Effector memory CD4-positive, alpha-beta T cell (primary cell): ENCODE results near the gene SIRT7.
"Not testable (repeated sequence)": the region's sequence is repeated elsewhere in the genome, so short reads cannot be mapped to it uniquely, and the experiment has no call there.

Source experiments
- DNase-seq, 3 donors: peaks; one replicate each; pipeline ENCODE4 v3.0.0-alpha.2; 2020
- H3K27ac ChIP-seq: 2 replicates; pipeline ENCODE4 v1.7.0; 2013; ENCODE audit warnings: mild to moderate bottlenecking, low read length, moderate library complexity; ENCODE audit not compliant: insufficient read depth, poor library complexity, severe bottlenecking
- H3K27me3 ChIP-seq: replicated peaks from 2 replicates; pipeline ENCODE4 v1.7.0; 2013; ENCODE audit warnings: mild to moderate bottlenecking, low read length; ENCODE audit not compliant: insufficient read depth, control insufficient read depth, poor library complexity, severe bottlenecking
- H3K36me3 ChIP-seq: 2 replicates; pipeline ENCODE4 v1.7.0; 2013; ENCODE audit warnings: mild to moderate bottlenecking, low read length, moderate library complexity; ENCODE audit not compliant: control insufficient read depth, insufficient read depth
- H3K4me1 ChIP-seq: 2 replicates; pipeline ENCODE4 v1.7.0; 2013; ENCODE audit warnings: low read length, mild to moderate bottlenecking; ENCODE audit not compliant: control insufficient read depth, insufficient read depth, poor library complexity, severe bottlenecking
- H3K4me3 ChIP-seq: 2 replicates; pipeline ENCODE4 v1.7.0; 2013; ENCODE audit warnings: low read length, low read depth, mild to moderate bottlenecking; ENCODE audit not compliant: insufficient read depth, poor library complexity, severe bottlenecking
- H3K9me3 ChIP-seq: 2 replicates; pipeline ENCODE4 v1.7.0; 2013; ENCODE audit warnings: mild to moderate bottlenecking, low read length, moderate library complexity; ENCODE audit not compliant: control insufficient read depth

Gene SIRT7

DNA sequence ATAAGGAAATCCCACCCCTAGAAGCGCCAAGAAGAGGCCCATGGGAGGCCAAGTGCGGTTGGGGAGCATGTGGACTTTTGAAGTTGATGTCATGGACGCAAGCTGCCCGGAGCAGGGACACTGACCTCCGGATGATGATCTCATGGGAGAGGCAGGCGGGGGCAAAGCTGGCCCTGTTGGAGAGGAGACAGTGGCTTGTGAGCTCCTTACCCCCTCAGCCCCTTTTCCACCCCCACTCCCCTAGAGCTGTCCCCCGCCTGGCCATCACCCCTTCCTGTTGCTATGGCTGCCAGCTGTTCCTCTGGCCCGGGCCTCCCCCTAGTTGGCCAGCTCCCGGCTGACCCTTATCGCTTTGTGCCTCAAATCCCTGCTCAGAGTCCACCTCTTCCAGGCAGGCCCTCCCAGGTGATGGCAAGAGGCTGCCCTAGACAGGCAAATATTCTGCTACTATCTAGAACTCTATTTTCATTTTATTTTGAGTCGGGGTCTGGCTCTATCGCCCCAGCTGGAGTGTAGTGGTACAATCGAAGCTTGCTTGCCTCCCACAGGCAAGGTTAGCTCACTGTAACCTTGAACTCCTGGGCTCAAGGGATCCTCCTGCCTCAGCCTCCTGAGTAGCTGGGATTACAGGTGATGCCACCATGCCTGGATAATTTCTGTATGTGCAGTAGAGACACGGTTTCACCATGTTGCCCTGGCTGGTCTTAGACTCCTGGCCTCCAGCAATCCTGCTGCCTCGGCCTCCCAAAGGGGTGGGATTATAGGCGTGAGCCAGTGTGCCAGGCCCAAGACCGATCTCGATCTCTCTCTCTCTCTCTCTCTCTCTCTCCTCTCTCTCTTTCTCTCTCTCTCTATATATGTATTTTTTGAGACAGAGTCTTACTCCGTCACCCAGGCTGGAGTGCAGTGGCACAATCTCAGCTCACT, 36.4 kb upstream of the SIRT7 start:
- DNase-seq, result no peak
- H3K27ac ChIP-seq, result no peak overlapping the region
- no peak overlapping the region for H3K4me3 ChIP-seq
- H3K27me3 ChIP-seq, result peaks cover 12% of the 10 kb centered on the region
- no peaks in the 10 kb centered on the region for H3K36me3 ChIP-seq
- H3K9me3 ChIP-seq, result no peaks in the 10 kb centered on the region
- peaks cover 8% of the 10 kb centered on the region for H3K4me1 ChIP-seq

DNA sequence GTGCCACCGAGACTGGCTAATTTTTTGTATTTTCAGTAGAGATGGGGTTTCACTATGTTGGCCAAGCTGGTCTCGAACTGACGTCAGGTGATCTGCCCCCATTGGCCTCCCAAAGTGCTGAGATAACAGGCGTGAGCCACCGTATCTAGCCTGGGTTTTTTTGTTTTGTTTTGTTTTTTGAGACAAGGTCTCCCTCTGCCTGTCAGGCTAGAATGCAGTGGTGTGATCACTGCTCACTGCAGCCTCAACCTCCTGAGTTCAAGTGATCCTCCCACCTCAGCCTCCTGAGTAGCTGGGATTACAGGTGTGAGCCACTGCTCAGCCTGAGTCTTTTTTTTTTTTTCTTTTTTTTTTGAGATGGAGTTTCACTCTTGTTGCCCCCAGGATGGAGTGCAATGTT, 35.5 kb upstream of the SIRT7 start:
- not testable (repeated sequence) for H3K4me1 ChIP-seq, H3K9me3 ChIP-seq, H3K36me3 ChIP-seq, DNase-seq, H3K27me3 ChIP-seq, H3K27ac ChIP-seq, H3K4me3 ChIP-seq

DNA sequence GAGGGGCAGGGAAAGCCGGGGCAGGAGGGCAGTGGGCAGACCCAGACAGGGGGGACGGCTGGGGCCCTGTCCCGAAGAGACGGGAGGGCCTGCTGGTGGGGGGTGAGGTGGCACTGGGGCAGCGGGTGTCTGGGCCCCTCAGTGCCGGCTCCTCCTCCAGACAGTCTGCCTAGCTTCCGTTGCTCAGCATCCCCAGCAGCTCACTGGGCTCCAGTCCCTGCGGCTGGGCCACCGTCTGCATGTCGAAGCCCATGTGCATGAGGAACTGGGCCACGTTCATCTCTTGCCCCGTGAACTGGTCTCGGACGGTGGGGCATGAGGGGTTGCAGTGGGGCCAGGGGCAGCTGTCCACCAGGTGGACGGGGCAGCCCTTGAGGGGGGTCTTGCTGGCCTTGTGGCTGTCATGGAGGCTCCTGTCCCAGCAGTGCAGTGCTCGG, 34.8 kb upstream of the SIRT7 start:
- Histone ChIP-seq H3K4me1 (peaks cover 4% of the 10 kb centered on the region), H3K27ac (no peak overlapping the region), H3K27me3 (peaks cover 3% of the 10 kb centered on the region), H3K9me3 (no peaks in the 10 kb centered on the region), H3K4me3 (no peak overlapping the region), H3K36me3 (no peaks in the 10 kb centered on the region)
- DNase-seq, result no peak

DNA sequence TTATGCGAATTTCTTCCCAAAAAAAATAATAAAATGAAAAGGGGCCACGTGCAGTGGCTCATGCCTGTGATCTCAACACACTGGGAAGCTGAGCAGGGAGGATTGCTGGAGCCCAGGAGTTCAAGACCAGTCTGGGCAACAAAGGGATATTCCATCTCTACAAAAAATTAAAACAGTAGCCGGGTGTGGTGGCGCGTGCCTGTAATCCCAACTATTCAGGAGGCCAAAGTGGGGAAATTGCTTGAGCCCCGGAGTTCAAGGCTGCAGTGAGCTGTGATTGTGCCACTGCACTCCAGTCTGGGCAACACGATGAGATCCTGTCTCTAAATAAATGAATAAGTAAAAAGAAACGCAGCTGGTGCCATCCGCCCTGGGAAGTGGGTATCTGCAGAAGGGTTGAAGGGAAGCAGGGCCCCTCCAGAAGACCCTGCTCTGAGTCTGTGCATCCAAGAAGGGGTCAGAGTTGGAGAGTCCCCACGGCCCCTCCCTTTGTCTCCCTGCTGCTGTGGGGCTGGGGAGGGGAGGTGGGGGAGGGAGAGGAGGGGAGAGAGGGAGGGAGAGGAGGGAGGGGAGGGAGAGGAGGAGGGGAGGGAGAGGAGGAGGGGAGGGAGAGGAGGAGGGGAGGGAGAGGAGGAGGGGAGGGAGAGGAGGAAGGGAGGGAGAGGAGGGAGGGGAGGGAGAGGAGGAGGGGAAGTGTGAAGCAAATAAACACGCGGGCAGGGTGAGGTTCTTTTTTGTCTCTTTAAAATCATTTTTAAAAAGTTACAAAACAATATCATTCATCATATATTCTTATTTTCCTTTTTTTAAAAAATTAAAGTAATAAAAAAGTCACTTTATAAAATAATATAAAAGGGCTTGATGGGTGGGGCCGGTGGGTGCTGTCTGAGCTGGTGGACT, 34.1 kb upstream of the SIRT7 start:
- H3K4me1 ChIP-seq, result peaks cover 4% of the 10 kb centered on the region
- H3K4me3 ChIP-seq, result no peak overlapping the region
- no peaks in the 10 kb centered on the region for H3K36me3 ChIP-seq
- H3K27me3 ChIP-seq, result no peaks in the 10 kb centered on the region
- no peaks in the 10 kb centered on the region for H3K9me3 ChIP-seq
- DNase-seq, result no peak
- H3K27ac ChIP-seq, result no peak overlapping the region

DNA sequence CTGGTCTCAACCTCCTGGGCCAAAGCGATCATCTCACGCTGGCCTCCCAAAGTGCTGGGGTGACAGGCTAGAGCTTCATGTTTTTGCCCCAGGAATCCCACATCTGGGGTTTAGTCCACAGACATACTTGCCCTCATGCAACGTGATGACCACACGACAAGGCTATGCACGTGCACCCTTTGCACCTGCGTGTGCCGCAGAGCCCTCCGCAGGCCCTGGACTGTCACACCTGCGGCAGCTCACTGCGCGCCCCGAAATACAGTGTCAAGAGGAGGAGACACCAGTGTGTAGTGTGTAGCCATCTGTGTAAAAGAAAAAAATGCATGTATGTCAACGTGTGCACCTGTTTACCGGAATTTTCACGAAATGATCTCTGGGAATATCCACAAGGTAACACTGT, 32.5 kb upstream of the SIRT7 start:
- H3K36me3 ChIP-seq, result no peaks in the 10 kb centered on the region
- H3K4me1 ChIP-seq, result peaks cover 4% of the 10 kb centered on the region
- H3K9me3 ChIP-seq, result no peaks in the 10 kb centered on the region
- no peak overlapping the region for H3K27ac ChIP-seq
- no peaks in the 10 kb centered on the region for H3K27me3 ChIP-seq
- H3K4me3 ChIP-seq, result no peak overlapping the region
- DNase-seq, result no peak

DNA sequence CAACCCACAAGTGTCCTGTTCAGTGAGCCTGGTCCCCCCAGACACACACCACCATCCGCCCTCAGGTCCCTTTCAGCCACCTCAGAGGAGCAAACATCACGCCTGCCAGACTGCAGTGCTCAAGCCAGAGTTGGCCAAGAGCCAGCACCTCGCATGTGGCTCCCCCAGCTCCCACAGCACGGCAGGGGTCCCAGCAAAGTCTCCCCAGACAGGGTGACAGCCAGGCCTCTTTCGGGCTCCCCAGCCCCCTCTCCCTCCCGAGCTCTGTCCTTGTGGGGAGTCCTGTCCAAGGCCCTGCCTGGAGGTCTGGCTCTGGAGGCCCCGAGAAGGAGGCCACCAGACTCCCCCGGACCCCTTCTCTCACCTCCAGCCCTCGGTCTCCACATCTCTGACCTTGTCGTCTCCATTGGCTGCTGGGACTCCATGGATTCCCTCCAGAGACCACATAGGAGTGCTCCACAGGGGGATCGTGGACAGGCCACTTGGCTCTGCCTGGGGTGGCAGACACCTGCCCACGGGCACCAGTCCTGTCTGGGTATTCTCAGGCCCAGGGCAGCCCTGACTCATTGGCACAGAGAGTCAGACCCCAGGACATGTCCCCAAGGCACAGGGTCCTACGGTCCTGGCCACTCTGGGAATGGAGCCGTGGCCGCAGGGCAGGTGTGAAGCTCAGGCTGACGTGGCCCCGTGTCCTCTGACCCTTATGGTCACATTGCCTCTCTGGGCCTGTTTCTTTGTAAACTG, 30.8 kb upstream of the SIRT7 start:
- H3K4me1 ChIP-seq, result peaks cover 4% of the 10 kb centered on the region
- no peaks in the 10 kb centered on the region for H3K27me3 ChIP-seq
- H3K4me3 ChIP-seq, result no peak overlapping the region
- H3K36me3 ChIP-seq, result no peaks in the 10 kb centered on the region
- no peaks in the 10 kb centered on the region for H3K9me3 ChIP-seq
- DNase-seq, result no peak
- H3K27ac ChIP-seq, result no peak overlapping the region

DNA sequence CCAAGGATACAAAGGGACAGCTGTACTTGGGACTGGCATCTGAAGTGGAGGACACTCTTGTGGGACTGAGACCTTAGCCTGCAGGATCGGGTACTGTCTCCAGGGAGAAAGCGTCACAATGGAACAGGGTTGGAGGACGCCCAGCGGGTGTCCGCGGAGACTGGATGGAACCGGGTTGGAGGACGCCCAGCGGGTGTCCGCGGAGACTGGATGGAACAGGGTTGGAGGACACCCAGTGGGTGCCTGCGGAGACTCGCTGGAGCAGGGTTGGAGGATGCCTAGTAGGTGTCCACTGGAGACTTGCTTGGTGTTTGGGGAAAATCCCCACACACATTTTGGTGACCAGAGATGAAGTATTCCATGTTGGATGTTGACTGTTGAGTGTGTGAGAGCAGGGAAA, 29.2 kb upstream of the SIRT7 start, which contains the start of gene MYADML2:
MYADML2 (minus strand) TSS at position 45 of the 400 bp plus-strand sequence. CDS start 5,492 bp downstream, outside the sequence.
- H3K27ac ChIP-seq, result no peak within 1 kb of the TSS
- no peaks in the 10 kb centered on the region for H3K36me3 ChIP-seq
- DNase-seq, result no peak
- no peaks in the 10 kb centered on the region for H3K9me3 ChIP-seq
- no peak within 1 kb of the TSS for H3K4me3 ChIP-seq
- peaks cover 2% of the 10 kb centered on the region for H3K27me3 ChIP-seq
- no peaks in the 10 kb centered on the region for H3K4me1 ChIP-seq

DNA sequence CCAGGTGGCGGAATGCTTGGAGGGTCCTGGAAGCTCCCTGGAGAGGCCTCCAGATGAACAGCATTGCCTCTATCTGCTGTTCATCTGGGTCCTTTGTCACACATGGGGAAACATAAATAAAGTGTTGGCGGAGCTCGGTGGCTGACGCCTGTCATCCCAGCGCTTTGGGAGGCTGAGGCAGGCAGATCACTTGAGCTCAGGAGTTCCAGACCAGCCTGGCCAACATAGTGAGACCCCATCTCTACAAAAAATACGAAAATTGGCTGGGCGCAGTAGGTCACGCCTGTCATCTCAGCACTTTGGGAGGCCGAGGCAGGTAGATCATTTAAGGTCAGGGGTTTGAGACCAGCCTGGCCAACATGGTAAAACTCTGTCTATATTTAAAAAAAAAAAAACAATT, 26.9 kb upstream of the SIRT7 start:
- Histone ChIP-seq H3K4me1 (no peaks in the 10 kb centered on the region), H3K9me3 (no peaks in the 10 kb centered on the region), H3K4me3 (no peak overlapping the region), H3K27me3 (peaks cover 6% of the 10 kb centered on the region), H3K27ac (no peak overlapping the region), H3K36me3 (no peaks in the 10 kb centered on the region)
- no peak for DNase-seq

DNA sequence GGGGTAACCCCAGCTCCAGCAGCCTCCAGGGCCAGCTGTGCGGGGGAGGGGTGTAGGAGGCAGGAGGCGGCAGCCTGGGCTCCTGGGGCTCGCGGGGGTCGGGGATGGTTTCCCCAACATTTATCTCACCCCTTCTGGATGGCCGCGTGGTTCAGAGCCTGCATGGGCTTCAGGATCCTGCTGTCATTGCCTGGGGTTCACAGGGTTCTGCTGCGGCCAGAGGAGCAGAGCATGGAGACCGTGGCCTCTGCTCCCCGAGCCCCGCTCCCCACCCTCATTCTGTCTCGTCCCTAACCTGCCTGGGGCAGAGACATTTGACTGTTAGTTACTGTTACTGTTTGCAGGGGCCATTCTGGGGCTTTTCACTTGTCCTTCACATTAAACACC, 24.2 kb upstream of the SIRT7 start:
- Histone ChIP-seq H3K4me3 (no peak overlapping the region), H3K27ac (no peak overlapping the region), H3K4me1 (peaks cover 3% of the 10 kb centered on the region), H3K36me3 (no peaks in the 10 kb centered on the region), H3K27me3 (peaks cover 6% of the 10 kb centered on the region), H3K9me3 (no peaks in the 10 kb centered on the region)
- no peak for DNase-seq
